Measurements from ENCODE around the gene CASP14.
"Not testable (repeated sequence)": the region's sequence is repeated elsewhere in the genome, so short reads cannot be mapped to it uniquely, and the experiment has no call there.

CASP14 gene

DNA sequence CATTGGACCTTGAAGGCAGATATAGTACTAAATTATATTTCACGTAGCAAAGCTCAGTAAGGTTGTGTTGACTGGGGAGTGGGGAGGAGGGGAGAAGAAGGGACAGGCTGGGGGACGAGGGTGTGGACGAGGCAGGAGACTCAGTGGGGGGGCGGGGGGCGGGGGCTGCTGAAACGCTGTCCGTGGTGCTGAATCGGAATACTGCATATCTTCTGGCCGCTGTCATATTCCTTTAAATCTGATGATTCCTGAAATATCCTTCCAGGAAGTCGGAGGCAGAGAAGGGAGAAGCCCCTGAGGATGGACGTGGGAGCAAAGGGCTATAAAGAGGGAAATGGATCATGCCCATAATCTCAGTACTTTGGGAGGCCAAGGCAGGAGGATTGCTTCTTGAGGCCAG, 34.7 kb upstream of the CASP14 start:
- no peaks in the 10 kb centered on the region for H3F3A ChIP-seq (ENCODE audit: insufficient read depth, low read length)
- H3K79me2 ChIP-seq (ENCODE audit: low read length): no peaks in the 10 kb centered on the region
- no peaks in the 10 kb centered on the region for H4K20me1 ChIP-seq (ENCODE audit: insufficient read depth, low read length)
- no peaks in the 10 kb centered on the region for H3K4me1 ChIP-seq (ENCODE audit: low read length)
- H3K9ac ChIP-seq (ENCODE audit: low read length): no peak overlapping the region
- no peaks in the 10 kb centered on the region for H3K9me2 ChIP-seq (replicated peaks; ENCODE audit: insufficient read depth, low read length)
- H3K9me3 ChIP-seq (replicated peaks; ENCODE audit: insufficient read depth, low read length): no peaks in the 10 kb centered on the region
- H3K4me2 ChIP-seq (ENCODE audit: low read depth, low read length): no peak overlapping the region
- peaks cover 8% of the 10 kb centered on the region for H3K27me3 ChIP-seq (replicated peaks; ENCODE audit: insufficient read depth, low read length)
- H3K27ac ChIP-seq (ENCODE audit: low read length): no peak overlapping the region
- H2AFZ ChIP-seq (ENCODE audit: low read length): no peak overlapping the region
- TF ChIP-seq EZH2phosphoT487 (IDR thresholded peaks at IDR 0.05; ENCODE audit: low read length) (no peak), EZH2 (optimal IDR thresholded peaks at IDR 0.05; ENCODE audit: low read depth, low read length) (no peak)
- TF ChIP-seq, protein P1, sequence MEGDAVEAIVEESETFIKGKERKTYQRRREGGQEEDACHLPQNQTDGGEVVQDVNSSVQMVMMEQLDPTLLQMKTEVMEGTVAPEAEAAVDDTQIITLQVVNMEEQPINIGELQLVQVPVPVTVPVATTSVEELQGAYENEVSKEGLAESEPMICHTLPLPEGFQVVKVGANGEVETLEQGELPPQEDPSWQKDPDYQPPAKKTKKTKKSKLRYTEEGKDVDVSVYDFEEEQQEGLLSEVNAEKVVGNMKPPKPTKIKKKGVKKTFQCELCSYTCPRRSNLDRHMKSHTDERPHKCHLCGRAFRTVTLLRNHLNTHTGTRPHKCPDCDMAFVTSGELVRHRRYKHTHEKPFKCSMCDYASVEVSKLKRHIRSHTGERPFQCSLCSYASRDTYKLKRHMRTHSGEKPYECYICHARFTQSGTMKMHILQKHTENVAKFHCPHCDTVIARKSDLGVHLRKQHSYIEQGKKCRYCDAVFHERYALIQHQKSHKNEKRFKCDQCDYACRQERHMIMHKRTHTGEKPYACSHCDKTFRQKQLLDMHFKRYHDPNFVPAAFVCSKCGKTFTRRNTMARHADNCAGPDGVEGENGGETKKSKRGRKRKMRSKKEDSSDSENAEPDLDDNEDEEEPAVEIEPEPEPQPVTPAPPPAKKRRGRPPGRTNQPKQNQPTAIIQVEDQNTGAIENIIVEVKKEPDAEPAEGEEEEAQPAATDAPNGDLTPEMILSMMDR (IDR thresholded peaks at IDR 0.05; ENCODE audit: low read length): no peak
- no peak overlapping the region for H3K4me3 ChIP-seq (ENCODE audit: low read length)
- H3K36me3 ChIP-seq (replicated peaks; ENCODE audit: insufficient read depth, low read length): no peaks in the 10 kb centered on the region
- no peak for DNase-seq

DNA sequence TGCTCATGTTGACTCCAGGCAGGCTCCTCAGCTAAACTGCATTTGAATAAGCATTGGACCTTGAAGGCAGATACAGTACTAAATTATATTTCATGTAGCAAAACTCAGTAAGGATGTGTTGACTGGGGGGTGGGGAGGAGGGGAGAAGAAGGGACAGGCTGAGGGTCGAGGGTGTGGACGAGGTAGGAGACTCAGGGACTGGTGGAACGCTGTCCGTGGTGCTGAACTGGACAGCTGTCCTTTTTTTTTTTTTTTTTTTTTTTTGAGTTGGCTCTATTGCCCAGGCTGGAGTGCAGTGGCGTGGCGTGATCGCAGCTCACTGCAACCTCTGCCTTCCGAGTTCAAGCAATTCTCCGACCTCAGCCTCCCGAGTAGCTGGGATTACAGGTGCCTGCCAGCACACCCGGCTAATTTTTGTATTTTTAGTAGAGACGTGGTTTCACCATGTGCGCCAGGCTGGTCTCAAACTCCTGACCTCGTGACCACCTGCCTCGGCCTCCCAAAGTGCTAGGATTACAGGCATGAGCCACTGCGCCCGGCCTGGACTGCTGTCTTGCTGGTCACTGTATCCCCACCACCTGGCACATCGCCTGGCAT, 33.2 kb upstream of the CASP14 start:
- Histone ChIP-seq H3K9me2 (replicated peaks; ENCODE audit: insufficient read depth, low read length) (no peaks in the 10 kb centered on the region), H4K20me1 (ENCODE audit: insufficient read depth, low read length) (no peaks in the 10 kb centered on the region), H3K36me3 (replicated peaks; ENCODE audit: insufficient read depth, low read length) (no peaks in the 10 kb centered on the region), H3K27me3 (replicated peaks; ENCODE audit: insufficient read depth, low read length) (peaks cover 17% of the 10 kb centered on the region), H3K79me2 (ENCODE audit: low read length) (no peaks in the 10 kb centered on the region), H3K4me2 (ENCODE audit: low read depth, low read length) (no peak overlapping the region), H3K9ac (ENCODE audit: low read length) (no peak overlapping the region), H3K4me3 (ENCODE audit: low read length) (no peak overlapping the region), H2AFZ (ENCODE audit: low read length) (no peak overlapping the region), H3K27ac (ENCODE audit: low read length) (no peak overlapping the region), H3F3A (ENCODE audit: insufficient read depth, low read length) (no peaks in the 10 kb centered on the region), H3K9me3 (replicated peaks; ENCODE audit: insufficient read depth, low read length) (no peaks in the 10 kb centered on the region), H3K4me1 (ENCODE audit: low read length) (no peaks in the 10 kb centered on the region)
- no peak for TF ChIP-seq EZH2phosphoT487 (IDR thresholded peaks at IDR 0.05; ENCODE audit: low read length)
- no peak for TF ChIP-seq EZH2 (optimal IDR thresholded peaks at IDR 0.05; ENCODE audit: low read depth, low read length)
- TF ChIP-seq, protein P1 (IDR thresholded peaks at IDR 0.05; ENCODE audit: low read length): no peak
- no peak for DNase-seq

DNA sequence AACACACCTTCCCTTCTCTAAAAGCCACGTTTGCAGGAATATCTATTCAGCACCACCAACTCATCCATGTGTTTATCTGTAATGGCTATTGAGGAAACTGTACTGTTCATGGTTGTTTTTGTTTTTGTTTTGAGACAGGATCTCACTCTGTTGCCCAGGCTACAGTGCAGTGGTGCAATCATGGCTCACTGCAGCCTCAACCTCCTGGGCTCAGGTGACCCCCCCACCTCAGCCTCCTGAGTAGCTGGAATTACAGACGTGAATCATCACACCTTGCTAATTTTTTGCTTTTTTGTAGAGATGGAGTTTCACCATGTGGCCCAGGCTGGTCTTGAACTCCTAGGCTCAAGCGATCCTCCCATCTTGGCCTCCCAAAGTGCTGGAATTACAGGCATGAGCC, 30.4 kb upstream of the CASP14 start:
- not testable (repeated sequence) for H3K27ac ChIP-seq (ENCODE audit: low read length); H4K20me1 ChIP-seq (ENCODE audit: insufficient read depth, low read length); DNase-seq; H3K36me3 ChIP-seq (replicated peaks; ENCODE audit: insufficient read depth, low read length); H3K4me1 ChIP-seq (ENCODE audit: low read length); H3F3A ChIP-seq (ENCODE audit: insufficient read depth, low read length); H3K4me3 ChIP-seq (ENCODE audit: low read length); H3K9ac ChIP-seq (ENCODE audit: low read length); H3K79me2 ChIP-seq (ENCODE audit: low read length); H2AFZ ChIP-seq (ENCODE audit: low read length); H3K9me2 ChIP-seq (replicated peaks; ENCODE audit: insufficient read depth, low read length); H3K4me2 ChIP-seq (ENCODE audit: low read depth, low read length); H3K9me3 ChIP-seq (replicated peaks; ENCODE audit: insufficient read depth, low read length)
- H3K27me3 ChIP-seq (replicated peaks; ENCODE audit: insufficient read depth, low read length): peaks cover 26% of the 10 kb centered on the region

DNA sequence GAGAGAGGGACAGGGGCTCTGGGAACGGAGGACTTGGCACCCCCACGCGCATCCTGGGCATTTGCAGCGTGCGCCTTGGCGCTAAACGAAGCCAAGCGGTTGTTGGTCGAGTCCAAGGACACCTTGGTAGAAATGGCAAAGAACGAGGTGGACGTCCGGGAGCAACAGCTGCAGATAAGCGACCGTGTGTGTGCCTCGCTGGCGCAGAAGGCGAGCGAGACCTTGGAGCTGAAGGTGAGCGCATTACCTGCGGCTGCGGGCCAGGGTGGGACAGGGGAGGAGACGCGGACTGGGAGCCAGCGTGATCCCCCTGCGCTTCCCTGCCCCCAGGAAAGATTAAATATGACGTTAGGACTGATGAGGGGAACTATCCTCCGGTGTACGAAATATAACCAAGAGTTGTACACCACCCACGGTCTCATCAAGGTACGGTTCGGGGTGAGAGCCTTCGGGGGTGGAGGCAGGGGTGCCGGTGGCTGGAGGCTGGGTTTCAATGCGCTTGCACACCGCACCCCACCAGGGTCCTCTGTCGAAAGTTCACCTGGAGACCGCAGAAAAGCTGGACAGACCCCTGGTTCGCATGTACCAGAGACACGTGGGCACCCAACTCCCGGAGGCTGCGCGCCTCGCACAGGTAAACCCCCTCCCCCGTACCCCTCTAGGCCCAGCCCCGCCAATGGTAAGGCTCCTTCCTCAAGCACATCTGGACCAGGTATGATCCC, 27.8 kb upstream of the CASP14 start:
- Histone ChIP-seq H3F3A (ENCODE audit: insufficient read depth, low read length) (no peaks in the 10 kb centered on the region), H3K27ac (ENCODE audit: low read length) (no peak overlapping the region), H2AFZ (ENCODE audit: low read length) (no peak overlapping the region), H3K4me2 (ENCODE audit: low read depth, low read length) (no peak overlapping the region), H3K79me2 (ENCODE audit: low read length) (no peaks in the 10 kb centered on the region), H3K4me1 (ENCODE audit: low read length) (no peaks in the 10 kb centered on the region), H3K36me3 (replicated peaks; ENCODE audit: insufficient read depth, low read length) (no peaks in the 10 kb centered on the region), H3K9ac (ENCODE audit: low read length) (no peak overlapping the region), H3K9me3 (replicated peaks; ENCODE audit: insufficient read depth, low read length) (no peaks in the 10 kb centered on the region), H3K27me3 (replicated peaks; ENCODE audit: insufficient read depth, low read length) (peaks cover 50% of the 10 kb centered on the region), H4K20me1 (ENCODE audit: insufficient read depth, low read length) (no peaks in the 10 kb centered on the region), H3K9me2 (replicated peaks; ENCODE audit: insufficient read depth, low read length) (no peaks in the 10 kb centered on the region), H3K4me3 (ENCODE audit: low read length) (no peak overlapping the region)
- no peak for DNase-seq
- no peak for TF ChIP-seq EZH2phosphoT487 (IDR thresholded peaks at IDR 0.05; ENCODE audit: low read length)
- TF ChIP-seq EZH2 (optimal IDR thresholded peaks at IDR 0.05; ENCODE audit: low read depth, low read length): no peak
- TF ChIP-seq, protein P1 (IDR thresholded peaks at IDR 0.05; ENCODE audit: low read length): no peak

All from MM.1S (cell line).